PC-3 (cell line): ENCODE measurements around the gene LRRC51. TPM values are rescaled to one million over a fixed set of nuclear protein-coding genes. Genes with fewer than 3 reads are reported as not detected.

Experiments
- ATAC-seq: fragments of 200-7000 bp; cut with Tn5 transposase; 2 replicates; pipeline ENCODE4 v1.9.1; 2020; ENCODE audit warnings: mild to moderate bottlenecking, moderate library complexity
- BruUV-seq: library from RNA; stranded (reverse); fragments of 400-500 nt; replicated peaks from 2 replicates; lab custom pipeline; 2021; lab: Mats Ljungman, UMichigan
- CTCF ChIA-PET: fragments of 300-600 bp; sonication (Branson Sonifier 250); formaldehyde crosslinking; loops from one replicate; lab custom pipeline; 2022; ENCODE audit warnings: antibody characterized with exemption; lab: Charles Lee
- POLR2A ChIA-PET: fragments of 300-600 bp; sonication (Branson Sonifier 250); formaldehyde crosslinking; loops from one replicate; lab custom pipeline; 2022; ENCODE audit warnings: antibody characterized with exemption; ENCODE audit not compliant: unreplicated experiment; lab: Charles Lee
- DNase-seq: peaks from one replicate; pipeline ENCODE4 v3.0.0-alpha.2; 2015
- H2AFZ ChIP-seq: fragments of 300-600 bp; sonication (generic); 2 replicates; pipeline ENCODE4 v1.6.0; 2016; ENCODE audit warnings: antibody characterized with exemption, low read length
- H3F3A ChIP-seq: fragments of 300-600 bp; sonication (generic); one replicate; pipeline ENCODE4 v1.6.0; 2017; ENCODE audit warnings: antibody characterized with exemption, low read length, control low read depth, mild to moderate bottlenecking; ENCODE audit not compliant: unreplicated experiment
- H3K27ac ChIP-seq: fragments of 300-600 bp; sonication (generic); 2 replicates; pipeline ENCODE4 v1.5.1; 2016; ENCODE audit warnings: mild to moderate bottlenecking, low read length
- H3K27me3 ChIP-seq: fragments of 300-600 bp; sonication (generic); 2 replicates; pipeline ENCODE4 v1.6.1; 2016; ENCODE audit warnings: low read length, mixed read lengths
- H3K36me3 ChIP-seq: fragments of 300-600 bp; sonication (generic); 2 replicates; pipeline ENCODE4 v1.6.1; 2016; ENCODE audit warnings: low read depth, mixed run types, low read length, mixed read lengths
- H3K4me1 ChIP-seq: fragments of 300-600 bp; sonication (generic); 2 replicates; pipeline ENCODE4 v1.5.1; 2016; ENCODE audit warnings: low read length; ENCODE audit not compliant: insufficient read depth
- H3K4me2 ChIP-seq: fragments of 300-600 bp; sonication (generic); 2 replicates; pipeline ENCODE4 v1.6.0; 2016; ENCODE audit warnings: low read length
- H3K4me3 ChIP-seq: fragments of 300-600 bp; sonication (generic); 2 replicates; pipeline ENCODE4 v1.5.1; 2016; ENCODE audit warnings: mild to moderate bottlenecking, low read length, mixed read lengths
- H3K79me2 ChIP-seq: fragments of 300-600 bp; sonication (generic); 2 replicates; pipeline ENCODE4 v1.6.1; 2017; ENCODE audit warnings: low read length, mixed read lengths
- H3K9ac ChIP-seq: fragments of 300-600 bp; sonication (generic); 2 replicates; pipeline ENCODE4 v1.6.0; 2016; ENCODE audit warnings: mild to moderate bottlenecking, low read length
- H3K9me2 ChIP-seq: fragments of 300-600 bp; sonication (generic); replicated peaks from 2 replicates; pipeline ENCODE4 v1.6.1; 2016; ENCODE audit warnings: mixed run types, low read length, mixed read lengths
- H3K9me3 ChIP-seq: fragments of 300-600 bp; sonication (generic); 2 replicates; pipeline ENCODE4 v1.6.1; 2016; ENCODE audit warnings: low read length, mixed read lengths
- H4K20me1 ChIP-seq: fragments of 300-600 bp; sonication (generic); 2 replicates; pipeline ENCODE4 v1.6.1; 2016; ENCODE audit warnings: low read length, mixed read lengths
- CTCF ChIP-seq: fragments of 300-600 bp; sonication (generic); conservative IDR thresholded peaks from 2 replicates; pipeline ENCODE4 v1.5.1; 2017; ENCODE audit warnings: antibody characterized with exemption, low read depth, mild to moderate bottlenecking, low read length
- EZH2 ChIP-seq: fragments of 300-600 bp; sonication (generic); IDR thresholded peaks from one replicate; pipeline ENCODE4 v1.6.1; 2017; ENCODE audit warnings: antibody characterized with exemption, mild to moderate bottlenecking, low read length; ENCODE audit not compliant: unreplicated experiment
- EZH2phosphoT487 ChIP-seq: fragments of 300-600 bp; sonication (generic); IDR thresholded peaks from 2 replicates; pipeline ENCODE4 v1.6.1; 2018; ENCODE audit warnings: mild to moderate bottlenecking, antibody characterized with exemption, low read length, borderline replicate concordance
- intact Hi-C: fragments of 100-400 bp; cut with micrococcal nuclease; formaldehyde crosslinking; loops from 2 replicates; pipeline ENCODE4 v1.9.0; 2023
- total RNA-seq: library from RNA; depleted of rRNA; stranded (reverse); fragments of >200 nt; gene quantifications from 2 replicates; pipeline ENCODE4 v1.2.3, GENCODE V29; 2014

LRRC51 gene
- total RNA-seq, 1 experiment from 2014 or later, result 5.8 TPM

- H3K9me2 ChIP-seq, result no peaks in the 10 kb centered on the region
- peaks cover 22% of the 10 kb centered on the region; the same call in 1 of the 2 replicates for H3K36me3 ChIP-seq
- H3K79me2 ChIP-seq, result peaks cover 46% of the 10 kb centered on the region
- H3K4me2 ChIP-seq, result no peak overlapping the region
- no peak overlapping the region for H2AFZ ChIP-seq
- H3F3A ChIP-seq, result no peaks in the 10 kb centered on the region
- ChIA-PET CTCF (no interaction called here), POLR2A (no interaction called here)
- TF ChIP-seq EZH2 (no peak), EZH2phosphoT487 (no peak), CTCF (no peak)
- H3K27ac ChIP-seq, result no peak overlapping the region
- no peak overlapping the region for H3K4me3 ChIP-seq
- no peak overlapping the region for H3K9ac ChIP-seq
- H4K20me1 ChIP-seq, result 0 out of 2 replicates have a peak, but pooled peaks cover 3% of the 10 kb centered on the region
- intact Hi-C loops, result no loop called here
- DNase-seq (no peak), ATAC-seq (no peak)
- H3K9me3 ChIP-seq, result no peaks in the 10 kb centered on the region
- no peaks in the 10 kb centered on the region for H3K4me1 ChIP-seq
- no peaks in the 10 kb centered on the region for H3K27me3 ChIP-seq
- no TSS peak for BruUV-seq
These were observed 18.8 kb upstream of the LRRC51 start for GRCh38 chr11:72061739-72062396.

DNA sequence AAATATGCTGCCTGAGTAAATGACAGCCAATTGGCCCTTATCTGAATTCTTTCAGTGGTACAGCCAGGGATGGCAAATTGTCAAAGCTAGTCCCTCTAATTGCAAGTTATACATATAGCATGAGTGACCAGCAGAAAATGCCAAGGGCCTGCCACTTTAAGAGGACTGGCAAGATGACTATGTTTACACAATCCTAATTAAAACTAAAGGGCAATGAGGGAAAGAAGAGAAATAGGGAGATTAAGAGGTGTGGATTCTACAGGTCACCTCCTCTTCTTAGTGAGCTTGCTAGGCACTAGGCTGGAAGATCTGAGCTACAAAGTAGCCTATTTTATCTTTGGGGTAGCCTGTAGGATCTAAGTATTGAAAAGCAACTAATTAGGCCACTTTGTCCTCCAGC lies 13.8 kb upstream of the LRRC51 start:
- Histone ChIP-seq H3K4me1 (peaks cover 28% of the 10 kb centered on the region), H3K27ac (no peak overlapping the region), H2AFZ (no peak overlapping the region), H3F3A (no peaks in the 10 kb centered on the region), H3K9me2 (no peaks in the 10 kb centered on the region), H3K4me3 (no peak overlapping the region), H3K36me3 (peaks cover 33% of the 10 kb centered on the region; the same call in 1 of the 2 replicates), H3K9me3 (no peaks in the 10 kb centered on the region), H3K27me3 (no peaks in the 10 kb centered on the region), H3K4me2 (no peak overlapping the region), H3K9ac (no peak overlapping the region), H3K79me2 (peaks cover 75% of the 10 kb centered on the region), H4K20me1 (peaks cover 17% of the 10 kb centered on the region; the same call in 1 of the 2 replicates)
- no peak for ATAC-seq
- ChIA-PET POLR2A (no interaction called here), CTCF (no interaction called here)
- TF ChIP-seq CTCF (no peak), EZH2 (no peak), EZH2phosphoT487 (no peak)
- intact Hi-C loops, result no loop called here
- DNase-seq, result no peak
- BruUV-seq, result no TSS peak

GRCh38 chr11:72067266-72067665 lies 13.4 kb upstream of the LRRC51 start:
- ChIA-PET CTCF (no interaction called here), POLR2A (no interaction called here)
- DNase-seq (no peak), ATAC-seq (no peak)
- Histone ChIP-seq H3F3A (no peaks in the 10 kb centered on the region), H3K27me3 (no peaks in the 10 kb centered on the region), H3K9ac (no peak overlapping the region), H2AFZ (no peak overlapping the region), H3K9me2 (no peaks in the 10 kb centered on the region), H3K79me2 (peaks cover 76% of the 10 kb centered on the region), H3K27ac (no peak overlapping the region), H3K4me3 (no peak overlapping the region), H3K4me1 (peaks cover 32% of the 10 kb centered on the region), H3K36me3 (peaks cover 31% of the 10 kb centered on the region; the same call in 1 of the 2 replicates), H4K20me1 (peaks cover 21% of the 10 kb centered on the region; the same call in 1 of the 2 replicates), H3K4me2 (no peak overlapping the region), H3K9me3 (no peaks in the 10 kb centered on the region)
- TF ChIP-seq EZH2phosphoT487 (no peak), CTCF (no peak), EZH2 (no peak)
- intact Hi-C loops, result no loop called here
- no TSS peak for BruUV-seq
